Inflammatory macrophage treated with lipopolysaccharide for 4 hours (primary cell): ENCODE data around the gene ADAP1.

Experiments used
- DNase-seq: peaks from one replicate; pipeline ENCODE4 v3.0.0-alpha.2; 2020

The ADAP1 gene

DNA sequence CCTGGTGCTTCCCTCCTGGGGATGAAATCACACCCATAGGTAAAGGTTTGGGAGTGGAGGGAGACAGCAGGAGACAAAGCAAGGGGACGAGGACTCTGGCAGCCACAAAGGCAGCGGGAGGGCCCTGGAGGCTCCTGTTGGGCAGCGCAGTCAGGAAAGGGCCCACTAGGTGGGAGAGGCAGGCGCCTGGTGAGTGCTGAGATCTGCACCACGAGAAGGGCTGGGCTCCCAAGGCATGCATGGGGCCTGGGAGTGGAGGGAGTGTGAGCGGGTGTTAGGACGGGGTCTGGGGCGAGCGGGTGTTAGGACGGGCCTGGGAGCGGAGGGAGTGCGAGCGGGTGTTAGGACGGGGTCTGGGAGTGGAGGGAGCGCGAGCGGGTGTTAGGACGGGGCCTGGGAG is 65.1 kb downstream of the ADAP1 start:
- DNase-seq = no peak

- DNase-seq = no peak
These were observed 65.5 kb downstream of the ADAP1 start for GRCh38 chr7:889025-889390.

DNA sequence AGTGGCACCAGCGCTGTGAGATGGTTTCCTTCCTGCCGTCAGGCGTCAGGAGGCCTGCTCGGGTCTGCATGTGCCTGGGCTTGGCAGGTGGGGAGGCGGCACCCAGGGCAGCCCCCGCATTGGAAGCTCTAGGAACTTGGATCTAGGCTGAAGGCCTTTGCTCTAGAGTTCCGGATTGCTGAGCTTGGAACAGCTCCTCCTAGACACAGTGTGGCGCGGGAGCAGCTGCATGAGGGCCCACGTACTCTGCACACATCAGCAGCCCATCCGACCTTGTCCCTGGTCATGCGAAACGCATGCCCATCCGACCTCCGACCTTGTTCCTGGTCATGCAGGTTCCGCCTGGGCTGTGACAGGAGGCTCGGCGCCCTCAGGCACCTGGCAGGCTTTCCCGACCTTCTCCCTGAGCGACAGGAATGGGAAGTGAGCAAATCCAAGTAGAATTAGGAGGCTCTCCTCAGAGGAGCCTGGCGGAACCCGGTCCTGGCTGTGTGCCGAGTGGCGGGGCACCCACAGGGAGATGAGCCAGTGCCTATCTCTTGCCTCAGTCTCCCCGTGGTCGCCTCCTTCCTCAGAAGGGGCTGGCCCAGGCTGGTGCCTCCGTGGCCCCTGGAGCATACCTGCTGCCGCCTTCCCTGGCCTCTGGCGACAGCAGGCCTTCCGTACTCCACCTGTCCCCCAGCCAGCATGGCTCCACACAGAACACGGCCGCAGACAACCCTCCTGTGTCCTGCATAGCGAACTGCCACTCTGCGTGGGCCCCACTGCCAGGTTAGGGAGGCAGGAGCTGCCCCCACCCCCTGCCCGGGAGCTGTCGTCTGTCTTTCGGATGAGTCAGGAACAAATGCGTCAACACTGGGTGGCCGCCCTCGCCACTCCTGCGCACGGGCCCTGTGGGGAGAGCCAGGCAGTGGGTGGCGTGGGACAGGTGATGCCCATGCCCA is 66.1 kb downstream of the ADAP1 start:
- no peak for DNase-seq

DNA sequence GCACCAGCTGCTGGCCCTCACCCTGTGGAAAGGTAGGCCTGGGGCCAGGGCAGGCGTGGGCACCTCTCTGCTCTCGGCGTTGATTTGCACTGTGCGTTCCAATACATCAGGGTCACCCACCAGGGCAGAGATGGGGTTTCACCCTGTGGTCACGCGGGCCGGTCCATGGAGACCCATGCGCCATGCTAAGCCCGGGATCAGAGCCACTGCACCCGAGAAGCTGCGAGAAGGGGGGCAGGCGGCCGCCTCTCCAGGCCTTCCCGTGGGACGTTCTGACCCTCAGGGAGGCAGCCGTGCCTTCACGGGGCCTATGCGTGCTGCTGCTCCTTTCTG is 67.0 kb downstream of the ADAP1 start:
- DNase-seq = no peak

- no peak for DNase-seq
These were observed 67.6 kb downstream of the ADAP1 start for GRCh38 chr7:886626-887487.

- no peak for DNase-seq
These were observed 68.4 kb downstream of the ADAP1 start for GRCh38 chr7:885893-886625.

DNA sequence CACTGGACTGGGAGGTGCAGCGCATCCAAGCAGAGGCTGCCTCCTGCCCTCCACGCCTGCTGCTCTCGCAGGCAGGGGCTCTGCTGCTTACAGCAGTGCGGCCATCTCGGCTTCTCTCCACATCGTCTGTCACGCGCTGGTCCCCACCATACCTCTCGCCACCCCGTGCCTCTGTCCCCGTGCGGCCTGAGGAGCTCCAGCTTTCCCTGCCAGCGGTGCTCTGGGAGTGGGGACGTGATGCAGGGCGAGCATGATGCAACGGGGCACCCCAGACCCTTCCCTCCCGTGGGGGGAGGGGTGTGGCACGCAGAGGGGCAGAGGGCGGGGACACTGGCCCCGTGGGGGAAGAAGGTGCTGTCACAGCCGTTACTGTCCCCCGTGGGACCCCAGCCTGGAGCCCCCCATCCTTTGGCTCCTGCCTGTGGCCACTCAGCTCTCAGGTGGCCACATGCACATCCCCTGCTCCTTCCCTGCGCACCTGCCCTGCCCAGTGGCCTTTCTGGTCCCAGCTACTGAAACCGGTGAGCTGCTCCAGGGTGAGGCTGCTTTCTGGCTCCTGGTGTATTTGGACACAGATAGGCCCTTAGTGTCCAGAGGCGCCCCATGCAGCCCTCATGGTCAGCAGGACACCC is 69.1 kb downstream of the ADAP1 start:
- no peak for DNase-seq

DNA sequence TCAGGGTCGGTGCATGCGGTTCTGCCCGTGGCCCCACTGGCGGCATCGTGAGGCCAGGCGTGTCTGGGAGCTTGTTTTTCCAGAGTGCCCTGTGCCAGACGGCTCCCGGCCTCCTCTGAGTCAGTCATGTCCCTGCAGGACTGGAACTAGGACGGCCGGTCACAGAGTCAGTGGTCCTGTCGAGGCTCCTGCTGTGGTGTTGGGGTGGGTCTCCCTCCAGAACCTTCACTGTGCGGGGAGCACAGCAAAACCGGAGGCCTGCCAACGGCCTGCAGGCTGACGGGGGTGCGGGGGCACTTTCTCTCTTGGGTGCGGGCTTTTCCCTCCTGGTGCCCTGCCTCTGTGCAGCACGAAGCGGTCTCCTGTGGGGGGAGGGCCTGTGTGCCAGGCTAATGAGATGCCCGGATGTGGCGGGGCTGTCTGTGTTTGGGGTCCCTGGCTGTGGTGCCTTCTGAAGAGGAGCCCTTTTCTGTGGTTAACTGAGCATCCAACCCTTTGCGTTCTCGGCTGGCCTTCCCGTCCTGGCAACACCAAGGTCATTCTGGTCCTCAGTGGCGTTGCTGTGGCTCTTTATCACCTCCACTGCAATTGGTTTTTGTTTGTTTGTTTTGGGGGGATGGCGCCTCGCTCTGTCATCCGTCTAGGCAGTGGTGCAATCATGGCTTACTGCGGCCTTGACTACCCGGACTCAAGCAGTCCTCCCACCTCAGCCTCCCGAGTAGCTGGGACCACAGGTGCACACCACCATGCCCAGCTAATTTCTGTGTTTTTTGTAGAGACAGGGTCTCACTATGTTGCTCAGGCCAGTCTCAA is 70.1 kb downstream of the ADAP1 start:
- no peak for DNase-seq

DNA sequence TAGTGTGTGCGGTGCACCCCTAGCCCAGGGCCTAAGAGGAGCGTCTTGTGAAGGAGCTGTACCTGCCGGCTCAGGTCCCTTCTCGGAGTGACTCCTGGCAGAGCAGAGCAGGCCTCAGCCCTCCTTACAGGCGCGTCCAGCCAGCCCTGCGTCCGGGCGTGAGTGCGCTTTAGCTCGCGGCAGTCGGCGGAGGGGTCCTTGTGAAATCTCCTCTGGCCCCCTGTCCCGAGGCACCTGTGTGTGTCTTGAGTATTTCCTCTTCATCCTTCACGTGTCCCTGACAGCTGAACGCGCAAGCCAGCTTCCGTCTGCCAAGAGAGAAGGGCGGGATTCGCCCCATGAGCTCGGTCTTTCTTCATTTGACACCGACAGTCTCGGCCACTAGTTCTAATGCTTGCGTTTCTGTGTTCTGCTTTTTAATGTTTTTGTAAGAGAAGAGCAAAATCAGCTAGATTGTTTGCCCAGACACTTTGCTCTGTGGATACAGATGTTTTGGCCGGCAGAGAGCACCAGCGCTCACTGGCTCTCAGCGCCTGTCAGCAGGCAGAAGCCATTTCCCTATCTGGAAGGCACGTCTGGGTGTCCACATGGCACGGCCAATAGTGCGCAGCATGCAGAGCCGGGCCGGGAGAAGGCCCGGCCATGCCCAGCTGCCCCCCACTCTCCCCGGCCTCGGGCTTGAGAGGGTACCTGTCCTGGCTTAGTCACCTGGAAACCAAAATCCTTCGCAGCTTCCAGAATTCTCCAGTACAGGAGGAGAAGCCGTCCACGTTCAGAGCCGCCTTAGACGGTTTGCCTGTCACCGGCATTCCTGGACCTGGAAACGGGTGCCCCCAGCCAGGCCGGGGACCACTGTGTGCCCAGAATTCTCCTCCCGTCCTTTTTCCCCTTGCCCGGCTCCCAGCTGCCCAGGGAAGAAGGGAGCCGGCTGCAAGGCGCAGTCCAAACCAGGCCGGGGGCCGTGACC is 71.1 kb downstream of the ADAP1 start:
- no peak for DNase-seq

DNA sequence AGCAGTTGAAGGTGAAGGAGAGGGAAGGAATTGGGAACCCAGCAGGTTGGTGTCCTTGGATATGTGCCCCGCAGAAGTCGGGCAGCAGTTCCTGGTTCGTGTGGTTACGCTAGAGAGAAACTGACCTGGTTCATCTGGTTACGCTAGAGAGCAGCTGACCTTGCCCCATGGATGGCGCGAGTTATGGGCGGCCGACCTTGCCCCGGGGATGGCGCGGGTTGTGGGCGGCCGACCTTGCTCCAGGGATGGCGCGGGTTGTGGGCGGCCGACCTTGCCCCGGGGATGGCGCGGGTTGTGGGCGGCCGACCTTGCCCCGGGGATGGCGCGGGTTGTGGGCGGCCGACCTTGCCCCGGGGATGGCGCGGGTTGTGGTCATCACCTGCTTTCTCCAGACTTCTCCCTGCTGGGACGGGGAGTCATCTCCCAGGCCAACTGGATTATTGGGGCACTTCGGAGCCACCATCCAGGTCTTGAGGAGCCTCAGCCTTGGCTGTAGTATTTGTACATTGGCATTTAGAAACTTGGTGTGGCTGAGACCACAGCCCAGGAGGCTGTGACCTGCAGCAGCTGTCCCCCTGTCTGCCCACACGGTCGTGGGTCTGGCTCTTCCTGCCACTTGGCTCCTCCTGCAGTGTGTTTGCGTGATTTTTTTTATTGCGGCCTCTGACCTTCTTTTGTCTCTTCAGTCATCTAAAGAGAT is 72.0 kb downstream of the ADAP1 start:
- DNase-seq = no peak

DNA sequence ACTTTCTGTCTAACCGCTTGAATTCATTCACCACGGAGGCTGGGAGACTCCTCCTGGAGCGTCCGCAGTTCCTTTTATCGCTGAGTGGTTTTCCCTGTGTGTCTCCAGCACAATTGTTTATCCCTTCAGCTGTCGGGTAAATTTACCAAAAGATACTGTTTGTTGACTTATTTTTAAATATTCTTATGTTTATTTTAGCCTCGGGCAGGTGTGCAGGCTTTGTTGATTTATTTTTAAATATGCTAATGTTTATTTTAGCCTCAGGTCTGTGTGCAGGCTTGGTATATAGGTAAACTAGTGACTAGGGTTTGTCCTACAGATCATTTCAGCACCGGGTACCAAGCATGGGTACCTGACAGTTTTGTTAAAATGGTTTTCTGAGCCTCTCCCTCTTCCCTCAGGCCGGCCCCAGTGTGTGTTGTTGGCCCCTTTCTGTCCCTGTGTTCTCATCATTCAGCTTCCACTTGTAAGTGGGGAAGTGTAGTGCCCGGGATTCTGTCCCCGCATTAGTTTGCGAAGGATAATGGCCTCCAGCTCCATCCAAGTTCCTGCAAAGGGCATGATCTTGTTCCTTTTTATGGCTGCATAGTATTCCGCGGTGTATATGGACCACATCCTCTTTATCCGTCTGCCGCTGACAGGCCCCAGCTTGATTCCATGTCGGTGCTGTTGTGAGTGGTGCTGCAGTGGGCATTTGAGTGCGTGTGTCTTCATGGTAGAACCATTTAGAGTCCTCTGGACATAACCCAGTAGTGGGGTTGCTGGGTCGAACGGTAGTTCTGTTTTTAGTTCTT is 72.8 kb downstream of the ADAP1 start:
- DNase-seq = no peak

GRCh38 chr7:880450-880849 is 74.0 kb downstream of the ADAP1 start:
- no peak for DNase-seq

DNA sequence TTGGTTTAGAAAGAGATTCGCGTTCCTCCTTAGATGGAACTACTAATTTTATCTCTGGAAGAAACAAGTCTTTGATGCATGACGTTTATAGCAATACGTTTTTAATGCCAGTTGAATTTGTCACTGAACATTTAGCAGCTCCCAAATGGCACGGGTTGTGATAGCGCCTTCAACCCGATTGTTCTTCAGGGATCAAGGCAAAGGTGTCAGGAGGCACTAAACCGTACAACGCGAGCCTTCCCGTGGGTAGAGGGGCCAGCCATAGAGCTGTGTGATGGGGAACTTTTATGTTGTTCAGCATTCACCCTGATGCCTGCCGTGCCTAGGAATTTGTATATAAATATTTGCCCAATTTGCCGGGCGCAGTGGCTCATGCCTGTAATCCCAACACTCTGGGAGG is 74.8 kb downstream of the ADAP1 start:
- DNase-seq = no peak

DNA sequence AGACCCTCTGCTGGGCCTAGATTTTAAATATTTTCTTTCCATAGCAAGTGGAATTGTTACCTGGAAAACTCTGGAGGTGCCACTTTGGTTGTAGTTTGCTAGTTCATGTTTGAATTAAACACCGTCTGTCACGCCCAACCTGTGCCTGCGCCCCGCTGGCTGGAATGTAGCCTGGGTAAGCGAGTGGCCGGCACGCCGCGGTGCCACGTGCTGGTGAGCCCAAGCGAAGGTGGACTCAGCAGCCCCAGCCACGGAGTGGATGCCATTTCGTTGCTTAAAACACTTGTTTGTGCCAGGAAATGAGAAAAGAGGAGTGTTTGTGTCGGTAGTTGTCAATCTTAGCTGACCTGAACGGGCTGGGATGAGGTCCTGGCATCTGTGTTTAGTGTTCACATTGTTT is 75.4 kb downstream of the ADAP1 start:
- no peak for DNase-seq

DNA sequence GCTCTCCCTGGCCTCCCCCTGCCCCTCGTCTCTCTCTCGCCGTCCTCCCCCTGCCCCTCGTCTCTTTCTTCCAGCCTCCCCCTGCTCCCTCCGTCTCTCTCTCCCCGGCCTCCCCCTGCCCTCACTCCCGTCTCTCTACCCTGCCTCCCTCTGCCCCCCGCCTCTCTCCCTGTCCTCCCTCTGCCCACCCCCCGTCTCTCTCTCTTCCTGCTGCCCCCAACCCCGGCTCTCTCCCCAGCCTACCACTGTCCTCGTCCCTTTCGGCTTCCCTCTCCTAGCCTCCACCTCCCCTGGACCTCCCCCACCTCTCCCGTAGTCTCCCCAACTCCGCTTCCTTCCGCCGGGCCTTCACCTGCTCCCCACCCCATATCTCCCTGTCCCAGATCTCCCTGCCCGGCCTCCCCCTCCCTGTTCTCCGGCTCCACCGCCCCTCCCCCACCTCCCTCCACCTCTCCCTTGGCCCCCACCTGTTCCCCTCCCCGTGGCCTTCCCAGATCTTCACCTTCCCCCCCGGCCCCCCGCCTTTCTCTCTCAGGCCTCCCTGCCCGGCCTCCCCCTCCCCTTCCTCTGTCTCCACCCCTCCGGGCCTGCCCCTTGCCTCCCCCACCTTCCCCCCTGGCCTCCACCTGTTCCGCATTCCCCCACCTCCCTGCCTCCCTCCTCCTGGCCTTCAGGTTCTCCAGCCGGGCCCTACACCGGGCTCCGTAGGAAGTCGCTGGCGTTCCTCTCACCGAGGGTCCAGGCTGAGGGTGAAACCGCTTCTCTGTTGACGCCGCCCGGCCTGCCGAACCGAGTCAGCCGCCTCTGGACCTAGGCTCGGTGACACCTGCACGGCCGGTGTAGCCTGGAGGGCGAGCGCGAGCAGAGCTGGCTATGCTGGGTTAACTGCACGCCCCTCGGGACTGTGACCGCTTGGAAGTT is 76.9 kb downstream of the ADAP1 start:
- no peak for DNase-seq

DNA sequence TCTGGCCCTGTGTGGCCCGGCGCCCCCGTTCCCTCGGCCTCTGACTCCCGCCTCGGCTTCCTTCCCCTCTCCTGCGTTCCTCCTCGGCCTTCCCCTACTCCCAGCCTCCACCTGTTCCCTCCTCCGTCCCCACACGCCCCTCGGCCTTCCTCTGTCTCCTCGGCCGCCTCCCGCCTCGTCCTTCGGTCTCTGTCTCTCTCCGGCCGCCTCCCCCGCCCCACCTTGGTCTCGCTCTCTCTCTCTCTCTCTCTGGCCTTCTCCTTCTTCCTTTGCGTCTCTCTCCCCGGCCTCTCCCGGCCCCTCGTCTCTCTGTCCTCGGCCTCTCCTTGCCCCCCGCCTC is 77.5 kb downstream of the ADAP1 start:
- DNase-seq = peak; percentile 22

GRCh38 chr7:876077-876971 is 78.2 kb downstream of the ADAP1 start, which contains the start of gene GET4:
TSS of gene GET4 (plus strand) at chr7:876554. CDS start at chr7:876646, 92 bp downstream.
- DNase-seq = peak; percentile 95
